Ovary (tissue), 3 donors: Measurements from ENCODE around the gene ACP7.

Source experiments
- CTCF ChIP-seq, 3 donors: fragments of 450-650 bp in 2 of 3; fragments of 200-600 bp in 1 of 3; IDR thresholded peaks; one replicate each; pipeline versions ENCODE4 v1.5.1 to v1.8.0; 2016 to 2022; ENCODE audit warnings: antibody characterized with exemption in 3 of 3, mild to moderate bottlenecking in 1 of 3
- EP300 ChIP-seq: sonication (generic); formaldehyde crosslinking; IDR thresholded peaks from one replicate; pipeline ENCODE4 v1.6.1; 2017; ENCODE audit warnings: antibody characterized with exemption
- POLR2A ChIP-seq: fragments of 450-650 bp; IDR thresholded peaks from one replicate; pipeline ENCODE4 v1.6.1; 2017; ENCODE audit warnings: antibody characterized with exemption, mild to moderate bottlenecking, moderate library complexity
- donor health status: DM: no; HTN: no; CAD: no.

GRCh38 chr19:39111593-39112199 lies 27.5 kb downstream of the ACP7 start:
- TF ChIP-seq POLR2A (no peak), CTCF (IDR thresholded peaks at IDR 0.05) (no peak), EP300 (no peak)
